Measurements from ENCODE around the gene CDC42BPG. TPM values are rescaled to one million over a fixed set of nuclear protein-coding genes. Genes with fewer than 3 reads are reported as not detected.
A peak's percentile ranks its signal among the peaks of the same experiment; 100 is the strongest.

Gene CDC42BPG
- total and polyA plus RNA-seq, 11 donors: 0.12 to 0.50 (median 0.20) TPM; not detected in 1

DNA sequence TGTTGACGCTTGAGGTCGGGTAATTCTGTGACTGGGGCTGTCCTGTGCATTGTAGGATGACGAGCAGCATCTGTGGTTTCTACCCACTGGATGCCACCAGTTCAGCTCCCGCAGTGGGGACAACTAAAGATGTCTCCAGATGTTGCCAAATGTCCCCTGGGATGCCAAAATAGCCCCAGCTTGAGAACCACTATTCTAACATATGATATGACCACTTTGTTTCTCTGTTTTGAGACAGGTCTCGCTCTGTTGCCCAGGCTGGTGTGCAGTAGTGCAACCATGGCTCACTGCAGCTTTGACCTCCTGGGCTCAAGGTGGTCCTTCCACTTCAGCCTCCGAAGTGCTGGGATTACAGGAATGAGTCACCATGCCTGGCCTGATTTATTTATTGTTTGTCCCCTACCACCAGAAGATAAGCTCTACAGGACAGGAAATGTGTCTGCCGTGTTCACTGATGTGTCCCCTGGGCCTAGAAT, 29.7 kb downstream of the CDC42BPG start:
- no peak for TF ChIP-seq POLR2A (IDR thresholded peaks at IDR 0.05)
- TF ChIP-seq, protein P1, sequence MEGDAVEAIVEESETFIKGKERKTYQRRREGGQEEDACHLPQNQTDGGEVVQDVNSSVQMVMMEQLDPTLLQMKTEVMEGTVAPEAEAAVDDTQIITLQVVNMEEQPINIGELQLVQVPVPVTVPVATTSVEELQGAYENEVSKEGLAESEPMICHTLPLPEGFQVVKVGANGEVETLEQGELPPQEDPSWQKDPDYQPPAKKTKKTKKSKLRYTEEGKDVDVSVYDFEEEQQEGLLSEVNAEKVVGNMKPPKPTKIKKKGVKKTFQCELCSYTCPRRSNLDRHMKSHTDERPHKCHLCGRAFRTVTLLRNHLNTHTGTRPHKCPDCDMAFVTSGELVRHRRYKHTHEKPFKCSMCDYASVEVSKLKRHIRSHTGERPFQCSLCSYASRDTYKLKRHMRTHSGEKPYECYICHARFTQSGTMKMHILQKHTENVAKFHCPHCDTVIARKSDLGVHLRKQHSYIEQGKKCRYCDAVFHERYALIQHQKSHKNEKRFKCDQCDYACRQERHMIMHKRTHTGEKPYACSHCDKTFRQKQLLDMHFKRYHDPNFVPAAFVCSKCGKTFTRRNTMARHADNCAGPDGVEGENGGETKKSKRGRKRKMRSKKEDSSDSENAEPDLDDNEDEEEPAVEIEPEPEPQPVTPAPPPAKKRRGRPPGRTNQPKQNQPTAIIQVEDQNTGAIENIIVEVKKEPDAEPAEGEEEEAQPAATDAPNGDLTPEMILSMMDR (IDR thresholded peaks at IDR 0.05): no peak
- ATAC-seq: no peak
- peaks cover 0 to 7% (median 2%) of the 10 kb centered on the region in 12 donors for H3K4me1 ChIP-seq
- intact Hi-C loops (cut with DNase I): no loop called here
- no peak overlapping the region for H3K27ac ChIP-seq
- H3K27me3 ChIP-seq: no peaks in the 10 kb centered on the region
- no peak for DNase-seq
- no peak overlapping the region for H3K4me3 ChIP-seq
- no peaks in the 10 kb centered on the region for H3K36me3 ChIP-seq
- WGBS, 4 donors: 61 to 65% (median 63%) methylated on average over 7 of the region's 7 CpGs
- H3K9me3 ChIP-seq: no peaks in the 10 kb centered on the region

DNA sequence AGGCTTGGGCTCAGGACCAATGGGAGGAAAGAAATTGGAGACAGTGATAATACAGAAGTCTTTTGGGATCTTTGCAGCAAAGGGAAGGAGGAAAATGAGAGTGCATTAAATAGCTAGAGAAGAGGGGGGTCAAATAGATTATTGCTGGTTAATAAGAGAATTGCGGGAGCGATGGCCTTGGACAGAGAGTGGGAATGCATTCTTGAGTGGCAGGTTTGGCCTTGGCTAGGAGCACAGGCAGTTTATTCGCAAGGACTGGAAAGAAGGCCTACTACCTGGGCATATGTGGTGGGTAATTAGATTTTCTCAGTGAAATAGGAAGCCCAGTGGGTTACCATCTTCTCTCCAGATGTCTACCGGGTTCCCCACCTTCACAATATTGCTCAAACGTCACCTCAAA, 30.6 kb downstream of the CDC42BPG start:
- DNase-seq (no peak), ATAC-seq (no peak)
- H3K4me3 ChIP-seq: no peak overlapping the region
- 86 to 93% (median 89%) methylated on average over 5 of the region's 5 CpGs for WGBS, 4 donors
- H3K27ac ChIP-seq: no peak overlapping the region
- no peaks in the 10 kb centered on the region for H3K27me3 ChIP-seq
- TF ChIP-seq, protein P1 (IDR thresholded peaks at IDR 0.05): no peak
- TF ChIP-seq POLR2A (IDR thresholded peaks at IDR 0.05): no peak
- no peaks in the 10 kb centered on the region for H3K9me3 ChIP-seq
- peaks cover 0 to 17% (median 9%) of the 10 kb centered on the region in 12 donors for H3K4me1 ChIP-seq
- intact Hi-C loops (cut with DNase I): no loop called here
- no peaks in the 10 kb centered on the region for H3K36me3 ChIP-seq

DNA sequence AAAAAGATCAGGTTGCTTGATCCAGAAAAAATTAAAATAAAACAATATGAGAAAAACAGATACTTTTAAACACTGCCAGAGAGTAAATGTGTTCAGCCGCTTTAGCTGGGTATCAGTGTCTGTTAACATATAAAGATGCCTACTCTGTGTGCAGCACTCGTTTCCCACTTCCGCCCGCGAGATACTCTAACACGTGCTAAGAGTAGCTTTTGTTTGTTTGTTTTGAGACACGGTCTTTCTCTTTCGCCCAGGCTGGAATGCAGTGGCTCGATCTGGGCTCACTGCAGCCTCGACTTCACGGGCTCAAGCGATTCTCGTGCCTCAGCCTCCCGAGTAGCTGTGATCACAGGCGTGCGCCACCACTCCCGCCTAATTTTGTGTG, 33.6 kb downstream of the CDC42BPG start:
- intact Hi-C loops (cut with DNase I): loop anchor here in 1 of 10 donors (2.0 kb wide), 1 partner anchor 32 kb away; the partner anchor contains the start of gene SF1
- Histone ChIP-seq H3K9me3 (no peaks in the 10 kb centered on the region), H3K4me3 (peak overlapping the region in 11 of 12 donors; percentile 61 to 87 (median 74)), H3K27me3 (no peaks in the 10 kb centered on the region), H3K27ac (peak overlapping the region in 8 of 12 donors; percentile 54 to 81 (median 72)), H3K36me3 (peaks cover 0 to 24% (median 10%) of the 10 kb centered on the region in 9 donors), H3K4me1 (peaks cover 0 to 18% (median 9%) of the 10 kb centered on the region in 12 donors)
- WGBS, 4 donors: 49 to 56% (median 53%) methylated on average over 17 of the region's 17 CpGs
- DNase-seq (no peak), ATAC-seq (peak in 2 of 4 donors; percentile 2 to 3)
- TF ChIP-seq, protein P1 (IDR thresholded peaks at IDR 0.05): no peak
- TF ChIP-seq POLR2A (IDR thresholded peaks at IDR 0.05): no peak

DNA sequence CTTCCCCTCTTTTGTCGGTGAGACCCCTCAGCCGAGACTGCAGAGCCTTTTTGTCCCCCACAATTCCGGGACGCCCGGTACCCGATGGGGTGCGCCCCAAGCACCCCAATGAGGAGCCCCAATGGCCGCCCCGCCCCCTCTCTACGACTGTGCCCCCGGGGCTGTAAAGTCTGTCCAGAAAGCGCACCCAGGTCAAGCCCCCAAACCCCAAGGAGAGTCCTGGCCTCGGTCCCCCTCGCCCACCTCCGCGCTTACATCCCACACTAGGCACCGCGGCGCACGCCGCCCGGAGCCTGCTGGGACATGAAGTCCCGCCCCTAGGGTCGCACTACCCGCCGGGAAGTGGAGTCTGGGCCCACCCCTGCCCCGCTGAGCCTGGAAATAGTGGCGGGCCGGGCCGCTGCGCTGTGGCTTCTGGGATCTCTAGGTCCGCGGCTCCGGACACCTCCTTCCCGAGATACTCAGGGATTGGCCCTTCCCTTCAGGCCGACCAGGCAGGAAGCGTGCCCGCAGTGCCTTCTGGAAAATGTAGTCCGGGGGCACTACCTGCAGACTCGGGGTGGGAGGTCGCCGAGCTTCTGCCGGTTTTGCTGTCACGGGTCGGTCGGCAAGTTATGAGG, 34.1 kb downstream of the CDC42BPG start, which contains the start of gene MEN1:
MEN1 (minus strand) TSS at position 281 of the 620 bp plus-strand sequence. CDS start 442 bp downstream, outside the sequence.
- peak in 1 of 2 donors; percentile 80 for TF ChIP-seq POLR2A (IDR thresholded peaks at IDR 0.05)
- TF ChIP-seq, protein P1 (IDR thresholded peaks at IDR 0.05): peak in 1 of 12 donors; percentile 26
- DNase-seq (peak; percentile 96 to 98 (median 97)), ATAC-seq (peak; percentile 99 to 100 (median 99))
- Histone ChIP-seq H3K27ac (peak within 1 kb of the TSS in 11 of 12 donors; percentile 27 to 81 (median 69)), H3K27me3 (no peaks in the 10 kb centered on the region), H3K9me3 (no peaks in the 10 kb centered on the region), H3K4me3 (peak within 1 kb of the TSS; percentile 61 to 87 (median 74)), H3K4me1 (peaks cover 0 to 18% (median 9%) of the 10 kb centered on the region in 12 donors), H3K36me3 (peaks cover 0 to 29% (median 14%) of the 10 kb centered on the region in 9 donors)
- intact Hi-C loops (cut with DNase I): loop anchor here in 1 of 10 donors (2.0 kb wide), 1 partner anchor 32 kb away; the partner anchor contains the start of gene SF1
- 0 to 1% (median 0%) methylated on average over 20 to 46 of the region's 46 CpGs for WGBS, 4 donors

Measured in heart left ventricle (tissue), 16 donors.